ENCODE results near the gene PTCD1.

The PTCD1 gene

GRCh38 chr7:99438573-99439480, at the start of gene PTCD1, which contains the start of gene CPSF4:
Gene PTCD1 (minus strand): TSS chr7:99438798. CDS start chr7:99435242, 3,556 bp downstream.
Gene CPSF4 (plus strand): TSS chr7:99438943. CDS start chr7:99439083, 140 bp downstream.
- DNase-seq (ENCODE audit: low read depth), result peak; percentile 70

- DNase-seq (ENCODE audit: low read depth), result no peak
Measured at GRCh38 chr7:99485094-99485493, 46.5 kb upstream of the PTCD1 start.

GRCh38 chr7:99478464-99479440, 40.2 kb upstream of the PTCD1 start:
- DNase-seq (ENCODE audit: low read depth), result no peak

- DNase-seq (ENCODE audit: low read depth), result no peak
Measured at GRCh38 chr7:99476107-99476506, 37.5 kb upstream of the PTCD1 start.

GRCh38 chr7:99473315-99473596, 34.7 kb upstream of the PTCD1 start:
- peak; percentile 56 for DNase-seq (ENCODE audit: low read depth)

- DNase-seq (ENCODE audit: low read depth), result peak; percentile 68
Measured at GRCh38 chr7:99472561-99473314, 34.1 kb upstream of the PTCD1 start, which contains the start of gene ZNF789. Gene ZNF789 (plus strand): TSS chr7:99472890. CDS start chr7:99476457, 3,567 bp downstream.

GRCh38 chr7:99469381-99470065, 30.9 kb upstream of the PTCD1 start:
- no peak for DNase-seq (ENCODE audit: low read depth)

- no peak for DNase-seq (ENCODE audit: low read depth)
Measured at GRCh38 chr7:99468336-99468918, 29.8 kb upstream of the PTCD1 start.

GRCh38 chr7:99465421-99465768, 26.8 kb upstream of the PTCD1 start:
- DNase-seq (ENCODE audit: low read depth), result no peak

GRCh38 chr7:99461221-99461620, 22.6 kb upstream of the PTCD1 start:
- no peak for DNase-seq (ENCODE audit: low read depth)

- no peak for DNase-seq (ENCODE audit: low read depth)
Measured at GRCh38 chr7:99460651-99461050, 22.1 kb upstream of the PTCD1 start.

GRCh38 chr7:99459087-99459486, 20.5 kb upstream of the PTCD1 start:
- no peak for DNase-seq (ENCODE audit: low read depth)

- no peak for DNase-seq (ENCODE audit: low read depth)
Measured at GRCh38 chr7:99457650-99458493, 19.3 kb upstream of the PTCD1 start.

- DNase-seq (ENCODE audit: low read depth), result no peak
Measured at GRCh38 chr7:99457050-99457649, 18.6 kb upstream of the PTCD1 start.

GRCh38 chr7:99456288-99456687, 17.7 kb upstream of the PTCD1 start:
- DNase-seq (ENCODE audit: low read depth), result no peak

- no peak for DNase-seq (ENCODE audit: low read depth)
Measured at GRCh38 chr7:99455874-99456273, 17.3 kb upstream of the PTCD1 start.

- DNase-seq (ENCODE audit: low read depth), result no peak
Measured at GRCh38 chr7:99453105-99453504, 14.5 kb upstream of the PTCD1 start.

GRCh38 chr7:99452541-99452940, 13.9 kb upstream of the PTCD1 start:
- DNase-seq (ENCODE audit: low read depth), result no peak

- no peak for DNase-seq (ENCODE audit: low read depth)
Measured at GRCh38 chr7:99451936-99452335, 13.3 kb upstream of the PTCD1 start.

GRCh38 chr7:99449326-99449725, 10.7 kb upstream of the PTCD1 start:
- DNase-seq (ENCODE audit: low read depth), result no peak

Data from GM04503 (cell line).